OCI-LY1 (cell line): Measurements from ENCODE around the gene JAGN1.
"Not testable (repeated sequence)": the region's sequence is repeated elsewhere in the genome, so short reads cannot be mapped to it uniquely, and the experiment has no call there.

Experiments used
- H2AFZ ChIP-seq: fragments of 200-600 bp; sonication (generic), shearing (Covaris generic); 2 replicates; pipeline ENCODE4 v1.6.0; 2014; ENCODE audit warnings: antibody characterized with exemption, mild to moderate bottlenecking, low read length
- H3F3A ChIP-seq: fragments of 200-600 bp; sonication (generic), shearing (Covaris generic); 2 replicates; pipeline ENCODE4 v1.6.0; 2014; ENCODE audit warnings: mild to moderate bottlenecking, antibody characterized with exemption, low read length, moderate library complexity; ENCODE audit not compliant: insufficient read depth
- H3K27ac ChIP-seq: fragments of 200-600 bp; sonication (generic); 2 replicates; pipeline ENCODE4 v1.5.1; 2014; ENCODE audit warnings: low read length, mixed run types, mild to moderate bottlenecking, low read depth; ENCODE audit not compliant: poor library complexity, severe bottlenecking
- H3K27me3 ChIP-seq: fragments of 200-600 bp; sonication (generic); 2 replicates; pipeline ENCODE4 v1.6.0; 2014; ENCODE audit warnings: antibody characterized with exemption, mild to moderate bottlenecking, low read length, moderate library complexity; ENCODE audit not compliant: insufficient read depth
- H3K36me3 ChIP-seq: fragments of 200-600 bp; sonication (generic); 2 replicates; pipeline ENCODE4 v1.6.1; 2014; ENCODE audit warnings: mild to moderate bottlenecking, antibody characterized with exemption, low read length, moderate library complexity, mixed read lengths; ENCODE audit not compliant: insufficient read depth
- H3K4me1 ChIP-seq: fragments of 200-600 bp; sonication (generic); 2 replicates; pipeline ENCODE4 v1.5.1; 2014; ENCODE audit warnings: mild to moderate bottlenecking, low read length, moderate library complexity; ENCODE audit not compliant: insufficient read depth, severe bottlenecking
- H3K4me2 ChIP-seq: fragments of 200-600 bp; sonication (generic), shearing (Covaris generic); 2 replicates; pipeline ENCODE4 v1.6.1; 2014; ENCODE audit warnings: low read length
- H3K4me3 ChIP-seq: fragments of 200-600 bp; sonication (generic); 2 replicates; pipeline ENCODE4 v1.5.1; 2014; ENCODE audit warnings: low read length, low read depth, mild to moderate bottlenecking, mixed read lengths; ENCODE audit not compliant: poor library complexity, severe bottlenecking
- H3K79me2 ChIP-seq: fragments of 200-600 bp; shearing (Covaris generic); 2 replicates; pipeline ENCODE4 v1.6.1; 2016; ENCODE audit warnings: mixed run types, low read length, mixed read lengths; ENCODE audit not compliant: insufficient read depth
- H3K9ac ChIP-seq: fragments of 200-600 bp; sonication (generic), shearing (Covaris generic); 2 replicates; pipeline ENCODE4 v1.6.1; 2014; ENCODE audit warnings: mild to moderate bottlenecking, low read length, mixed read lengths
- H3K9me2 ChIP-seq: fragments of 200-600 bp; sonication (generic), shearing (Covaris generic); 2 replicates; pipeline ENCODE4 v1.6.1; 2014; ENCODE audit warnings: low read depth, mild to moderate bottlenecking, low read length, mixed read lengths
- H3K9me3 ChIP-seq: fragments of 200-600 bp; shearing (Covaris generic); 2 replicates; pipeline ENCODE4 v1.6.1; 2014; ENCODE audit warnings: low read length, mixed read lengths
- H4K20me1 ChIP-seq: fragments of 200-600 bp; sonication (generic), shearing (Covaris generic); 2 replicates; pipeline ENCODE4 v1.6.0; 2016; ENCODE audit warnings: mild to moderate bottlenecking, low read length; ENCODE audit not compliant: insufficient read depth
- CTCF ChIP-seq: fragments of 200-600 bp; sonication (generic), shearing (Covaris generic); IDR thresholded peaks from 2 replicates; pipeline ENCODE4 v1.5.1; 2017; ENCODE audit warnings: mild to moderate bottlenecking, antibody characterized with exemption, low read length, moderate library complexity, mixed read lengths
- EZH2 ChIP-seq: fragments of 200-600 bp; sonication (generic), shearing (Covaris generic); IDR thresholded peaks from 2 replicates; pipeline ENCODE4 v1.8.0; 2017; ENCODE audit warnings: borderline replicate concordance, mixed run types, mild to moderate bottlenecking, antibody characterized with exemption, low read length, moderate library complexity, mixed read lengths

JAGN1 gene

GRCh38 chr3:9937486-9938238 lies 47.3 kb downstream of the JAGN1 start:
- peaks cover 21% of the 10 kb centered on the region for H3K4me1 ChIP-seq
- H3K27ac ChIP-seq = no peak overlapping the region
- no peaks in the 10 kb centered on the region for H3F3A ChIP-seq
- no peak for TF ChIP-seq EZH2
- no peak for TF ChIP-seq CTCF
- no peaks in the 10 kb centered on the region for H3K79me2 ChIP-seq
- H3K4me3 ChIP-seq = no peak overlapping the region
- no peak overlapping the region for H3K9ac ChIP-seq
- H3K9me3 ChIP-seq = no peaks in the 10 kb centered on the region
- H3K4me2 ChIP-seq = no peak overlapping the region
- peaks cover 34% of the 10 kb centered on the region for H3K36me3 ChIP-seq
- no peaks in the 10 kb centered on the region for H3K27me3 ChIP-seq
- H3K9me2 ChIP-seq = no peaks in the 10 kb centered on the region
- H4K20me1 ChIP-seq = no peaks in the 10 kb centered on the region
- H2AFZ ChIP-seq = no peak overlapping the region

GRCh38 chr3:9938966-9939365 lies 48.6 kb downstream of the JAGN1 start:
- Histone ChIP-seq H3K36me3 (peaks cover 35% of the 10 kb centered on the region), H4K20me1 (no peaks in the 10 kb centered on the region), H3K79me2 (no peaks in the 10 kb centered on the region), H3K9me2 (no peaks in the 10 kb centered on the region), H2AFZ (no peak overlapping the region), H3K4me3 (no peak overlapping the region), H3K27me3 (no peaks in the 10 kb centered on the region), H3K9me3 (no peaks in the 10 kb centered on the region), H3K9ac (no peak overlapping the region), H3K4me2 (no peak overlapping the region), H3F3A (no peaks in the 10 kb centered on the region), H3K27ac (no peak overlapping the region), H3K4me1 (peaks cover 21% of the 10 kb centered on the region)
- TF ChIP-seq CTCF (no peak), EZH2 (no peak)

- not testable (repeated sequence) for H3K27me3 ChIP-seq, H2AFZ ChIP-seq, H3K9me2 ChIP-seq, H3K9ac ChIP-seq, H3K4me3 ChIP-seq, H4K20me1 ChIP-seq, H3K4me2 ChIP-seq, H3K79me2 ChIP-seq, H3K9me3 ChIP-seq, H3K27ac ChIP-seq, H3F3A ChIP-seq
- Histone ChIP-seq H3K36me3 (peaks cover 40% of the 10 kb centered on the region), H3K4me1 (peaks cover 12% of the 10 kb centered on the region)
Measured at GRCh38 chr3:9939906-9940305, 49.5 kb downstream of the JAGN1 start.

- no peak overlapping the region for H3K4me3 ChIP-seq
- no peak overlapping the region for H3K9ac ChIP-seq
- no peak for TF ChIP-seq EZH2
- TF ChIP-seq CTCF = no peak
- no peaks in the 10 kb centered on the region for H4K20me1 ChIP-seq
- no peak overlapping the region for H2AFZ ChIP-seq
- no peak overlapping the region for H3K27ac ChIP-seq
- H3F3A ChIP-seq = no peaks in the 10 kb centered on the region
- H3K4me2 ChIP-seq = no peak overlapping the region
- no peaks in the 10 kb centered on the region for H3K9me2 ChIP-seq
- H3K9me3 ChIP-seq = no peaks in the 10 kb centered on the region
- H3K79me2 ChIP-seq = no peaks in the 10 kb centered on the region
- peaks cover 35% of the 10 kb centered on the region for H3K36me3 ChIP-seq
- peaks cover 4% of the 10 kb centered on the region for H3K4me1 ChIP-seq
- H3K27me3 ChIP-seq = no peaks in the 10 kb centered on the region
Measured at GRCh38 chr3:9940746-9941145, 50.3 kb downstream of the JAGN1 start.
